Left renal cortex interstitium (tissue), 4 donors: ENCODE data around the gene CXCL1. TPM values are rescaled to one million over a fixed set of nuclear protein-coding genes. Genes with fewer than 3 reads are reported as not detected.

Source experiments
- DNase-seq, 4 donors: peaks; one replicate each; pipeline ENCODE4 v3.0.0-alpha.2; 2013; ENCODE audit warnings: low read depth in 4 of 4, low spot score in 2 of 4, missing footprints in 1 of 4
- polyA plus RNA-seq, 4 donors: library from polyadenylated mRNA; unstranded; fragments of 120-200 nt; gene quantifications; one replicate each; pipeline ENCODE4 v1.2.1, GENCODE V29; 2013; ENCODE audit not compliant: insufficient read length in 4 of 4

Gene CXCL1
- polyA plus RNA-seq, 4 donors: 0.25 to 0.65 (median 0.36) TPM

GRCh38 chr4:73912191-73912590 lies 43.0 kb downstream of the CXCL1 start:
- no peak for DNase-seq

GRCh38 chr4:73914071-73914470 lies 44.9 kb downstream of the CXCL1 start:
- no peak for DNase-seq

GRCh38 chr4:73916172-73916925 lies 47.2 kb downstream of the CXCL1 start:
- DNase-seq: no peak

GRCh38 chr4:73917081-73917501 lies 47.9 kb downstream of the CXCL1 start:
- no peak for DNase-seq

- DNase-seq: no peak
Observed at GRCh38 chr4:73918058-73918457, 48.9 kb downstream of the CXCL1 start.

- no peak for DNase-seq
Observed at GRCh38 chr4:73919691-73920090, 50.5 kb downstream of the CXCL1 start.

Other genes with a start within 250 kb of the CXCL1 start
- gene RASSF6, start 249.0 kb upstream of the CXCL1 start, polyA plus RNA-seq: 1 to 10 TPM; 5.2 to 7.8 (median 6.1) TPM
- gene CXCL8, start 128.8 kb upstream of the CXCL1 start, polyA plus RNA-seq: 1 to 10 TPM in 1 of 4 donors, under 1 TPM in 3; 0.14 to 2.1 (median 0.34) TPM
- under 1 TPM in 3 of 4 donors, not detected in 1; 0.14 to 0.29 (median 0.22) TPM for gene CXCL6, start 32.7 kb upstream of the CXCL1 start, polyA plus RNA-seq
- under 1 TPM; 0.35 to 0.83 (median 0.54) TPM for gene PF4V1, start 16.1 kb upstream of the CXCL1 start, polyA plus RNA-seq
- 1 to 10 TPM; 4.5 to 8.9 (median 7.7) TPM for gene PF4, start 112.6 kb downstream of the CXCL1 start, polyA plus RNA-seq
- gene PPBP, start 118.8 kb downstream of the CXCL1 start, polyA plus RNA-seq: 10 to 100 TPM; 12.0 to 30.1 (median 22.3) TPM
- gene CXCL5, start 129.3 kb downstream of the CXCL1 start, polyA plus RNA-seq: under 1 TPM; 0.08 to 0.18 (median 0.13) TPM
- gene CXCL3, start 169.3 kb downstream of the CXCL1 start, polyA plus RNA-seq: under 1 TPM in 3 of 4 donors, not detected in 1; 0.17 to 0.28 (median 0.22) TPM
- under 1 TPM; 0.33 to 0.64 (median 0.42) TPM for gene CXCL2, start 229.8 kb downstream of the CXCL1 start, polyA plus RNA-seq